Stimulated activated CD8-positive, alpha-beta memory T cell treated with anti-CD3 and anti-CD28 coated beads, Interleukin-4, amount 100 ng/mL, for 1 hour (primary cell): ENCODE data around the gene SLC34A1.

Source experiments
- DNase-seq, 2 donors: peaks; one replicate each; pipeline ENCODE4 v3.0.0-alpha.2; 2020; ENCODE audit warnings: low read depth in 2 of 2, low spot score in 1 of 2

The SLC34A1 gene

DNA sequence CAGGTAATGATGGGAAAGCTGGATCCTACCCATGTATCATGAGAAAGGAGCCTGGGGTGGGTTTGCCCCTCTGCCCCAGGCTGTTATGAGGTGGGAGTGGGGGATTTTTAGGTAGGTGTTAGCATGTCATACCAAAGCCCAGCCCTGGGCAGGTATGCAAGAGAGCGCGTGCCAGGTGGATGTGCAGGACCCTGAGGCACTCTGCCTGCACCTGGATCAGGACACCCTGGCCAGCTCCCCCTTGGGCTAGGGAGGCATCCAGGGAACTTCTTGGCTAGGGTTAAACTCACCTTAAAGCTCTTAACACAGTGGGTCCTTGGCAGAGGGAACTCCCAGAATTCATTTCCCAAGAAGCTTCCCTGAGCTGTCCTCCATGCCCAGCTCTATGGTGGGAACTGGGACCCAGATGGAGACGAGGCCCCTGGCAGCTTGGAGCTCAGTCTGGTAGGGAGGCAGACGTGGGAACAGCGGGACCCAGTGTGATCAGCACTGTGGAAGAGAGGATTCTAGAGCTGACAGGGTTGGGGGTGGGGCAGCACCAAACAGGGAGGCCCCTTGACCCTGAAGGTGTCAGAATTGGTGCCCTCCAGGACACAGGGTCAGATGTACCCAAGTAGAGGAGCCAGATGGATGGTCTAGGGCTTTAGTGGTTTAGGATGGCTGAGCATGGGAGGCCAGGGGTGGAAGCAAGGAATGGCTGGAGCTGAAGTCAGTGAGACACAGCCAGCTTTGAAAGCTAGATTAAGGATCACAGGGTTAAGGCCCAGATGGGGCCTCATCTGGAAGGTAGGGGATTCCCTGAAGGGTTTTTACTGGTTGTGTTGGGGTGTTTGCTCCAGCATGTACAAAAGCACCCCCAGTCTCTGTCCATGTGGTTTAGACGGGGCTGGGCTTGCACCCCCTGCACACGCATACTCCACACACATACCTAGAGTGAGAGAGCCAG is 60.1 kb downstream of the SLC34A1 start:
- DNase-seq = no peak

DNA sequence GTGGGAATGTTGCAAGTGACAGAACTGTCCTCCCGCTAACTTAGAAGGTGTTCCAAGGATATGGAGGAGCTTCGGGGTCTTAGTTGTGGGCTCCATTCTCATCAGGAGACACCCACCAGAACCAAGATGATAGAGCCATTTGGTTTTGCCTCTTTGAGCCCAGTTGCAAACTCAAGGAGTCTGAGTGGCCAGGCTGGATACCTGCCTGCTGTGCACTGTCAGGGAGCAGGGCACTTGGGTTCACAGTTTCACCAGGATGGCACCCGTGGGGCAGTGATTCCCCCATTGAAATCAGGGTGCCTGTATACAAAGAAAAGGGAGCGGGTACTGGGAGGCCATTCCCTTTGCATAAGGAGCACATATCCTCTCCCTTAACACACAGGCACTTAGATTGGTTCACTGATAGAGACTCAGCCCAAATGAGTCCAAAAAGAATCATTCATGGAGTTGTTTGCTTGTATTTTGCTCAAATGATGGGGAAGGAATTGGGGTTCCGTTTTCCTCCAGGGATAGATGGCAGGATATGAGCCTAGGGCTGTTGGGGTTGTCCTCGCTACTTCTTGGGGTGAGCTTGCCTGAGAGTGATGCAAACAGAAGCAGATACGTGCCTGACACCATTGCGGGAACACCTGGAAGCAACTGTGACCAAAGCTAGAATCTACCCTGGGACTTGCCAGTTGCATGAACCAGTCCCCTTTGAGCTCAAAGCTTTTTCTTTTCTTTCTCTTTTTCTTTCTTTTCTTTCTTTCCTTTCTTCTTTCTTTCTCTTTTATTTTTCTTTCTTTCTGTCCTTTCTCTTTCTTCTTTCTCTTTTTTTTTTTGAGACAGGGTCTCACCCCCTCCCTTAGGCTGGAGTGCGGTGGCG is 61.0 kb downstream of the SLC34A1 start:
- no peak for DNase-seq

DNA sequence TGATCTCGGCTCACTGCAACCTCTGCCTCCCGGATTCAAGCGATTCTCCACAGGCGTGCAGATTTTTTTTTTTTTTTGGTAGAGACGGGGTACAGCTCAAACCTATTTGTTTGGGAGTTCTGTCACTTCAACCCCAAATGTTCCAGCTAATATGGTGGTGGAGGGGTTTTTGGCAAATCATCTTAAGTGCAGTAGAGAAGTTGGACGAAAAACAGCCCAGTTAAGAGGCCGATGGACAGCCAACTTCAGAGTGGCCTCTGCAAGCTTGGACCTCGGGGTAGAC is 61.6 kb downstream of the SLC34A1 start:
- no peak for DNase-seq

DNA sequence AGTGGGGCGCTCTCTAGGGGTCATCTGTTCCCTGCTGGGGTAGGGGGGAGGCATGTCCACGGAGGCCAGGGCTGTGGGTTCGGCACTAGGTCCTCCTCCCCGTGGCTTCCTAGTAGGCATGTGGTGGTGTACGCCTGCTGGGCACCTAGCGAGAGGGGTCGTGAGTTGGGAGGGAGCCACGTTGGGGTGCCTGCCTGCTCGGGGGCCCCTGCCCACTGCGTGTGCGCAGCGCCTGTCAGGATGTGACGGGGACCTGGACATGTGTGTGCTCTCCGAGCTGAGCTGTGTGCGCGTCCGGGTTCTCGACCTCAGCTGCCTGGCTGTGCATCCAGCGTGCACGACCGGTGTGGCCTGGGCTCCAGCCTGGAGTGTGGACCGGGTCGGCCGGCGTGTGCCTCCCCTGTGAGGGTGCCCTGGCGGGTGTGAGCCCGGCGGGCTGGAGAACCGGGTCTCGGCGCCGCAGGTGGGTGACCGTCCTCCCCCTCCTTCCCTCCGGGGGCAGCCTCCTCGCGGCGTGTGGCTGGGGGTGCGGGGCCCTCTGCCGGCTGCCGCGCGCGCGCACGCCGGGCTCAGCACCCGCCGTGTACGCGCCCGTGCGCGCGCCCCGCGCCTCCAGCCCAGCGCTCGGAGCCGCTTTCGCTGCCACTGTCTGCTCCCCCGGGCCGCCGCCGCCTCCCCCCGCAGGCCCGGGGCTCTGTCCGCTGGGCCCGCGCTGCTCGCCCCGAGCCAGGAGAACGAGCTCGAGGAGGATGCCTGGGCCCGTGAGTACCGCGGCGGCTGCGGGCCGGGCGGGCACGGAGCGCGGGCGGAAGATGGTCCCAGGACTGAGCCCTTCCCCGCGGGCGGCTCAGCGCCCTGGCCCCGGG is 62.2 kb downstream of the SLC34A1 start, which contains the start of gene PRR7:
TSS of gene PRR7 (plus strand) at position 615 of the 866 bp plus-strand sequence. CDS start 8,254 bp downstream, outside the sequence.
- DNase-seq = peak in 1 of 2 donors; percentile 37

DNA sequence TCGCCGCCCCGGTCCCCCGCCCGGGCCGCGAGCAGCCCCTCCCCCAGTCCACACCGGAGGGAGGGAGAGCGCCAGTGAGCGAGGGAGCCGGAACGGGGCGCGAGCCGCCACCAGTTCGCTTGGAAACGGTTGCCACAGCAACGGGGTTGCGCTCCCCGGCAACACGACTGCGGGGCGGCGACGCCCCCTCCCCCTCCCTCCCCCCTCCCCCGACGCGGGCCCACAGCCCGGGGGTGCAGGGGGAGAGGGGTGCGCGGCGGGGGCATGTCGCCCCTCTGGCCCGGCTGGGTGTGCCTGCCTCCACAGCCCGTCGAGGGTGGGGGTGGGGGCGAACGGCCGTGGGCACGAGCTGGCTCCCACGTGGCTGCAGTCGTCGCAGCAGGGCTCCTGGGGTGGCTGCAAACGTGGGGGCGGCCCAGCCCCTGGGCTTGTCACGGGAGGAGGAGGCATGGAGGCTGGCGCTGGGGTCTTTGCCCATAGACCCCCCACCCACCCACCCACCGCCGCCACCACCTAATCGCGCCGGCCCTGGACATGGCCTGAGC is 62.9 kb downstream of the SLC34A1 start:
- DNase-seq = peak in 1 of 2 donors; percentile 53

DNA sequence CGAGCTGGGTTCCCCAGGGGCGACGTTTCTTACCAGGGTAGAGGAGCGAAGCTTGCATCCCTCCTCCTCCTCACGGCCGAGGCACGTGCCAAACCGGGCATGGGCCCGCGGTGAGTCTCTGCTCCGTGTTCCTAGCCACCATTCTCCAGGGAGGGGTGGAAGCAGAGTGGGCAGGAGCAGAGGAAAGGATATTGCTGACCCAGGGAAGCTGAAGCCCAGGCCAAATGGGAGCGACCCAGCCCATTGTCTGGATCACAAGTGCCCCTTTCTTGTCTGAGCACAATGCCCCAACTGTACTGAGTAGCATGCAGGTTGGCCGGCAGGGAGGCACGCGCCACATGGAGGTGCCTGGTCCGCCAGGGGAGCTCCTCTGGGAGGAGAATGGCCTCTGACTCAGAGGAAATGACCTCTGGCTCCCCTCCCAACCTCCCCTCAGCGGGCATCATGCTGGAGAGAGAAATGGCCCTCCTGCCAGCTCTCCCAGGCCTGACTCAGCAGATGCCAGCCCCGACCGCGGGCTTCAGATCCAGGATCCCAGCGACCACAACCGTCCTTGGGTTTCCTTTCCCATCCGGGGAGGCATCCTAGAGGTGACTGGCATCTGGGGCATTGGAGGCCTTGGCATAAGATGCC is 63.5 kb downstream of the SLC34A1 start:
- no peak for DNase-seq
